OCI-LY3 (cell line): ENCODE data around the gene GPR89B.
"Not testable (repeated sequence)": the region's sequence is repeated elsewhere in the genome, so short reads cannot be mapped to it uniquely, and the experiment has no call there.

Experiments
- CTCF ChIP-seq: fragments of 200-600, 300-600 bp; sonication (generic); IDR thresholded peaks from 2 replicates; pipeline ENCODE4 v1.5.1; 2014; ENCODE audit warnings: antibody characterized with exemption, low read length, low read depth
- EZH2phosphoT487 ChIP-seq: fragments of 200-600 bp; shearing (Covaris generic); IDR thresholded peaks from 2 replicates; pipeline ENCODE4 v1.6.1; 2018; ENCODE audit warnings: antibody characterized with exemption, mixed run types, low read depth

GRCh38 chr1:147985374-147985773 is 57.2 kb downstream of the GPR89B start:
- TF ChIP-seq CTCF, EZH2phosphoT487: not testable (repeated sequence)
